K562 (cell line): ENCODE measurements around the gene MPDZ.

ENCODE experiments used
- CCAR2 ChIP-seq: fragments of 200-400 bp; formaldehyde crosslinking; IDR thresholded peaks from 2 replicates; pipeline ENCODE4 v1.6.1; 2017; ENCODE audit warnings: mild to moderate bottlenecking, low read depth, low read length
- CEBPB ChIP-seq: fragments of 450-650 bp; IDR thresholded peaks from 2 replicates; pipeline ENCODE4 v1.6.1; 2016; ENCODE audit warnings: missing genetic modification characterization, missing compliant biosample characterization
- CTCF ChIP-seq, 3 experiments: IDR thresholded peaks in 2 of 3; conservative IDR thresholded peaks in 1 of 3; 2 replicates each; pipeline ENCODE4 v1.5.1; 2011 to 2012; ENCODE audit warnings: low read length in 3 of 3, mild to moderate bottlenecking in 3 of 3, control low read depth in 2 of 3, improper control_type of control experiment in 1 of 3, inconsistent platforms in 1 of 3, low read depth in 1 of 3, mixed read lengths in 1 of 3, moderate library complexity in 1 of 3; ENCODE audit not compliant: insufficient read depth in 2 of 3
- FOSL1 ChIP-seq: fragments of 200-800 bp; sonication (Bioruptor generic); conservative IDR thresholded peaks from 2 replicates; pipeline ENCODE4 v1.6.1; 2016; ENCODE audit warnings: missing genetic modification characterization, missing compliant biosample characterization
- HINFP ChIP-seq: fragments of 450-650 bp; conservative IDR thresholded peaks from 2 replicates; pipeline ENCODE4 v1.6.1; 2016; ENCODE audit warnings: missing genetic modification characterization, low read depth, mild to moderate bottlenecking, control low read depth, missing compliant biosample characterization
- MAX ChIP-seq: sonication (generic); formaldehyde crosslinking; IDR thresholded peaks from 2 replicates; pipeline ENCODE4 v1.9.0; 2022; ENCODE audit warnings: mild to moderate bottlenecking, missing genetic modification reagents
- SIN3A ChIP-seq, 2 experiments: fragments of 150-350 bp in 1 of 2; IDR thresholded peaks; 2 replicates each; pipeline ENCODE4 v1.6.1; 2011 to 2016; ENCODE audit warnings: borderline replicate concordance in 2 of 2, low read depth in 2 of 2, low read length in 2 of 2, mild to moderate bottlenecking in 2 of 2, moderate library complexity in 2 of 2; ENCODE audit not compliant: control insufficient read depth in 1 of 2
- TAF1 ChIP-seq: IDR thresholded peaks from 2 replicates; pipeline ENCODE4 v1.6.1; 2011; ENCODE audit warnings: mild to moderate bottlenecking, low read length, moderate library complexity; ENCODE audit not compliant: insufficient read depth, control insufficient read depth, severe bottlenecking; ENCODE audit errors: extremely low read depth
- ZSCAN29 ChIP-seq: fragments of 450-650 bp; IDR thresholded peaks from 2 replicates; pipeline ENCODE4 v1.6.1; 2017

GRCh38 chr9:13228431-13228830 lies 51.1 kb downstream of the MPDZ start:
- TF ChIP-seq CTCF (IDR thresholded peaks at IDR 0.05 in 2 of 3, conservative IDR thresholded peaks at IDR 0.05 in 1 of 3; ENCODE audit: insufficient read depth in 2 of 3, low read depth in 1 of 3, low read length in 3 of 3) (no peak), SIN3A (IDR thresholded peaks at IDR 0.05; ENCODE audit: borderline replicate concordance in 2 of 2, control insufficient read depth in 1 of 2, low read depth in 2 of 2, low read length in 2 of 2) (no peak), MAX (no peak), CEBPB (tag) (no peak), HINFP (no peak), FOSL1 (no peak), CCAR2 (no peak), ZSCAN29 (no peak), TAF1 (no peak)
